Spleen (tissue), 7 donors: ENCODE results near the gene RUFY1.
"Not testable (repeated sequence)": the region's sequence is repeated elsewhere in the genome, so short reads cannot be mapped to it uniquely, and the experiment has no call there.

Experiments used
- POLR2A ChIP-seq, 3 donors: fragments of 450-650 bp; IDR thresholded peaks; one replicate each; pipeline ENCODE4 v1.5.1; 2017; ENCODE audit warnings: antibody characterized with exemption in 3 of 3, mild to moderate bottlenecking in 1 of 3
- POLR2AphosphoS5 ChIP-seq, 3 donors: sonication (generic); formaldehyde crosslinking; IDR thresholded peaks; one replicate each; pipeline ENCODE4 v1.5.1; 2017; ENCODE audit warnings: antibody characterized with exemption in 3 of 3
- TF ChIP-seq, protein P1 (sequence below), 11 experiments: fragments of 200-600 bp in 7 of 11; fragments of 450-650 bp in 4 of 11; sonication (generic) in 4 of 11; IDR thresholded peaks in 8 of 11; conservative IDR thresholded peaks in 3 of 11; 1 replicate in 7 of 11; 2 replicates in 4 of 11; pipeline versions ENCODE4 v1.4.0 to v1.8.0; 2016 to 2021; ENCODE audit warnings: antibody characterized with exemption in 11 of 11, inconsistent platforms in 4 of 11, mild to moderate bottlenecking in 1 of 11
- donor health status: DM: no; HTN: no; CAD: no; lungs with moderate emphysema.
- donor health status: DM: no; HTN: no; CAD: no.
- donor health status: DM: no; HTN: no; CAD: no.

GRCh38 chr5:179519416-179520070, 30.8 kb upstream of the RUFY1 start:
- TF ChIP-seq, protein P1, sequence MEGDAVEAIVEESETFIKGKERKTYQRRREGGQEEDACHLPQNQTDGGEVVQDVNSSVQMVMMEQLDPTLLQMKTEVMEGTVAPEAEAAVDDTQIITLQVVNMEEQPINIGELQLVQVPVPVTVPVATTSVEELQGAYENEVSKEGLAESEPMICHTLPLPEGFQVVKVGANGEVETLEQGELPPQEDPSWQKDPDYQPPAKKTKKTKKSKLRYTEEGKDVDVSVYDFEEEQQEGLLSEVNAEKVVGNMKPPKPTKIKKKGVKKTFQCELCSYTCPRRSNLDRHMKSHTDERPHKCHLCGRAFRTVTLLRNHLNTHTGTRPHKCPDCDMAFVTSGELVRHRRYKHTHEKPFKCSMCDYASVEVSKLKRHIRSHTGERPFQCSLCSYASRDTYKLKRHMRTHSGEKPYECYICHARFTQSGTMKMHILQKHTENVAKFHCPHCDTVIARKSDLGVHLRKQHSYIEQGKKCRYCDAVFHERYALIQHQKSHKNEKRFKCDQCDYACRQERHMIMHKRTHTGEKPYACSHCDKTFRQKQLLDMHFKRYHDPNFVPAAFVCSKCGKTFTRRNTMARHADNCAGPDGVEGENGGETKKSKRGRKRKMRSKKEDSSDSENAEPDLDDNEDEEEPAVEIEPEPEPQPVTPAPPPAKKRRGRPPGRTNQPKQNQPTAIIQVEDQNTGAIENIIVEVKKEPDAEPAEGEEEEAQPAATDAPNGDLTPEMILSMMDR (IDR thresholded peaks at IDR 0.05 in 8 of 11, conservative IDR thresholded peaks at IDR 0.05 in 3 of 11): peak in 1 of 11 experiments; percentile 10
- not testable (repeated sequence) for TF ChIP-seq POLR2A, POLR2AphosphoS5 (IDR thresholded peaks at IDR 0.05)
